GM19463 (cell line): ENCODE results near the gene NACA2.
"Not testable (repeated sequence)": the region's sequence is repeated elsewhere in the genome, so short reads cannot be mapped to it uniquely, and the experiment has no call there.

Source experiments
- ATAC-seq: cut with Tn5 transposase; IDR thresholded peaks from one replicate; pipeline ENCODE4 v1.9.1; 2021; ENCODE audit warnings: mild to moderate bottlenecking, moderate library complexity; ENCODE audit not compliant: unreplicated experiment

The NACA2 gene

GRCh38 chr17:61600621-61601020, 9.6 kb upstream of the NACA2 start:
- no peak for ATAC-seq

DNA sequence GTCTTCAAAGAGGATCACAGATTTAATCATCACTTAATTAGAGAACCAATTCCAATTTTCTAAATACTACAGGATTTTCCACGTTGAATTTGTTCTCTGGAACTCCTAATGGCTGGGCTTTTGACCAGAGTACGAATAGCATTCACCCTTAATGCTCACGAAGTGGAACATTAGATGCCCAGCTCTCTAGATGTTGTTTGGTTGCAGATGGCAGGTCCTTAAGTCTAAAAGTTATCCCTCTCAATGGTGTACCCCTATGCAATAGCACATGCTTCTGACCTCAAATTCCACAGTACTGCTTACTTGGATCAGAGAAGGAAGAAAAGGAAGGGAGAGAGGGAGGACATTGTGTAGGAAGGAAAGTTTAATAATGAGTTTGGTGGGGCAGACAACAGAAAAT, 8.6 kb upstream of the NACA2 start:
- no peak for ATAC-seq

- no peak for ATAC-seq
Observed at GRCh38 chr17:61598014-61598413, 7.0 kb upstream of the NACA2 start.

- ATAC-seq = no peak
Observed at GRCh38 chr17:61597607-61598006, 6.6 kb upstream of the NACA2 start.

DNA sequence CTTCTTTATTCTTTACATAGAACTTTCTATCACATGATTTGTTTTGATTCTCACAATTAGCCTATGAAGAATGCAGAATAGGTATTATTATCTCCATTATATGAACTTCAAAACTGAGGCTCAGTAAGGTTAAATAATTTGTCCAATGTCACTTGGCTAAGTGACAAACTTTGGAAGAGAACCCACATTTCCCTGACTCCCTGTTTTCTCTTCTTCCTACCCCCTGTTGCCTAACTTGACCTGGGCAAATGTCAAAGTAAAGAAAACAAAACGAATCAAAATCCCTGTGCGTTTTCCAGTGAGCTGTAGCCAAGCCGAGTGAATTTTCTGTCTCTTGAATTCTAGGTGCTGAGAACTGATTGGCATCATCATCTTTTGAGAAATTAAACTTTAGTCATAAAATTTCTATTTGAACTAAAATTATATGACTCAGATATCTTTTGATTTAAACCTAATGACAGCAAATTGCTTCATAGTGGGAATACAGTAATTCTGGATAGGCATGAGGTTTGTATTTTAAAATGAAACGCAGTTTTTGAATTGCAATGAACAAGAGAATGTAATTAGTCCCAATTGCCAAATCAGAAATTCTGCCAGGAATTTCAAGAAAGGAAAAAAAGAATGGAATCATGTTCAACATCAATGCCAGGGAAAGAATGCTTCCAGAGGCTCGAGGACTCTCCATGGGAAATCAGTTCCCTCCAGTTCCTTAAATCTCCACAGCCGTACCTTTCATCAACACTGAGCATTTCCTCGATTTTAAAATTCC, 4.6 kb upstream of the NACA2 start:
- ATAC-seq = no peak

DNA sequence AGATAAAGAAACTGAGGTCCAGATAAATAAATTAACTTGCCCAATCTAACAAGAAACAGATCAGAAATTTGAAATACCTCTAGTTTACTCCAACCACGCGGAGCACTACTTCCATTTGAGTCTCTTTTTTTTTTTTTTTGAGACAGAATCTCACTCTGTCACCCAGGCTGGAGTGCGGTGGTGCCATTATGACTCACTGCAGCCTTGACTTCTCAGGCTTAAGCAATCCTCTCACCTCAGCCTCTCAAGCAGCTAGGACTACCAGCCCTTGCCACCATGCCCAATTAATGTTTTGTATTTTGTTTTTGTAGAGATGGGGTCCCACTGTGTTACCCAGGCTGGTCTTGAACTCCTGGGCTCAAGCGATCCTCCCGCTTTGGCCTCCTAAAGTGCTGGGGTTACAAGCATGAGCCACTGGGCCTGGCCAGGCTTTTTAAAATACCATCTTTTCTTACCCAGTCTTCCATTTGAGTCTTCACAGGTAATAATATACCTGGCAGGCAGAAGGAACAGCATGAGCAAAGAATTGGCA, 3.3 kb upstream of the NACA2 start:
- no peak for ATAC-seq

DNA sequence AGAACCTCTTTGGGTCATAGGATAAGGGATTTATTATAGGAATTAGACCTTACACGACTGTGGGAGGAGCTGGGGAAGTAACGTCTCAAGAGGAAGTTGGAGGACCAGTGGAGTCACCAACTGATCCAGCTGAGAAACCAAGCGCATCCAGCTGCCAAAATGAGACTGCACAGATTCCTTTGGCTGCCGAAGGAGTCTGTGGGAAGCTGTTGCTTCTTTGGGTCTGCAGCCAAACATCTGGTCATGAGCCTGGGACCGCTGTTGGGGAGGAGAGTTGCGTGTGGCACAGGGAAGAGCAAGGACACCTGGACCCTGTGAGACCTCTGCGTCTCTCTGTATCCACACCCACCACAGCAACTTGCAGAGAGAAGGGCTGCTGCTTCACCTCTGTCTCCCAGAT, 2.4 kb upstream of the NACA2 start:
- no peak for ATAC-seq

DNA sequence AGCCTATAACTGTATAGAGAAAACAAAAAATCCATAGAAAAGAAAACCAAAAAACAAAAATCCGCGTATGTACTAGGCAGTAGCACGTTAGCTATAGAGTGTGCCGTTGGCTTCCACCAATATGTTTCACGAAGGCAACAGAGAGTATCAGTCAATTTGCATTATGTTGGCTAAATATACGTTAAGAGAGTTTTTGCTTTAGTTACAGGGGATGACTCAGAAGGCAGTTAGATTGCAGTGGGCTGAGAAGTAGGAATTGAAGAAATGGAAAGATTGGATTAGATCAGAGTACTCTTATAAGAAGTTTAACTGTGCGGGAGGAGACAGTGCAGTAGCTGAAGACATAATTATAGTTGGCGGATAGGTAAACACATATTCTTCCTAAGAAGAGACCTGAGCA, 911 bp upstream of the NACA2 start:
- ATAC-seq = no peak

- no peak for ATAC-seq
Observed at GRCh38 chr17:61589990-61590389, 1.0 kb downstream of the NACA2 start.

GRCh38 chr17:61587807-61588660, 3.0 kb downstream of the NACA2 start:
- no peak for ATAC-seq

GRCh38 chr17:61587242-61587641, 3.8 kb downstream of the NACA2 start:
- no peak for ATAC-seq

GRCh38 chr17:61586622-61587021, 4.4 kb downstream of the NACA2 start:
- not testable (repeated sequence) for ATAC-seq

DNA sequence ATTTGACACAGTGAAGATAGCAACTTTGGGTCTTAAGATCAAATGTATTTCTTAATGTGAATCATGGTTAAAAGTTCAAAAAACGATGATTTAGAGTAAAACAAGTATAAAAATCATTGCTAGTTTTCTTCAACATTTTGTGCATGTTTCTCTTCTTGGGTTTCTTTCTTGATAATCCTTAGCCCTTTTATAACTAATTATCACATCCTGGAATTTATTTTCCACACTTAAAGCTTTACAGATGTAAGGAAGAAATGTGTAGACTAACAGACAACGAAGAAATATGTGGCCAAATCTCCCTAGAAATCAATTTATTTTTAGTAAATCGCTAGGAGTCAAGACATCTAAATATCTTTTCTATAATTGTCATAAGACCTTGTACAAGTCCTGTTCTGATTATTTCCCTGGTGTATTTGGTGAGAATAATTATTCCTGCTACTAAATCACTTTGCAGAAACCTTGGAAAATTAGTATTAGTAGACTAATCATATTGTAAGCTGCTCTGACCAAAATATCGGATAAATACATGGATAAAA, 4.9 kb downstream of the NACA2 start:
- ATAC-seq = no peak

- no peak for ATAC-seq
Observed at GRCh38 chr17:61584866-61585265, 6.2 kb downstream of the NACA2 start.

- no peak for ATAC-seq
Observed at GRCh38 chr17:61584266-61584665, 6.8 kb downstream of the NACA2 start.

- no peak for ATAC-seq
Observed at GRCh38 chr17:61583660-61584264, 7.3 kb downstream of the NACA2 start.

- no peak for ATAC-seq
Observed at GRCh38 chr17:61583242-61583641, 7.8 kb downstream of the NACA2 start.

- no peak for ATAC-seq
Observed at GRCh38 chr17:61582593-61582992, 8.4 kb downstream of the NACA2 start.

GRCh38 chr17:61581611-61582349, 9.2 kb downstream of the NACA2 start:
- no peak for ATAC-seq

GRCh38 chr17:61580502-61580901, 10.5 kb downstream of the NACA2 start:
- no peak for ATAC-seq

DNA sequence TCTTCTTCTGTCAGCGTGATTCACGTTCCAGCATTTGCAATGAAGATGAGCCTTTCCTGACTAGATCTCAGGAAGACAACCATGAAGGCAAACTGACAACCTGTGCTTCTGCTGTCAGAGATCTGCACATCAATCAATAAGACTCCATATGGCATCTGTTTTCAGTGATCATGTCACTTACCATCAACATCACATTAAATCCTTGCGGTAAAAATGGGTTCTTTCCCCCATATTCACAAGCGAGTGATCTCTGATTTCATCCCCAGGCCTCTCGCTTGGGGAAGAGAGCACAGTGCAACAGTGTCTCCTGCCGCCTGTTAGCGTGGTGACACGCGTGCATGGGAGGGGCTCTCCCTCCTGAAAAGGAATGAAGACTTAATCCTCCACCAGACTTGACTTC, 11.1 kb downstream of the NACA2 start:
- ATAC-seq = no peak
